HepG2 (cell line): Measurements from ENCODE around the gene TICAM2.

ENCODE experiments used
- CTCF ChIP-seq: sonication (generic); formaldehyde crosslinking; IDR thresholded peaks from 2 replicates; pipeline ENCODE4 v1.5.0; 2020; ENCODE audit warnings: mild to moderate bottlenecking, missing genetic modification reagents, moderate library complexity
- EP300 ChIP-seq, 3 experiments: sonication (generic) in 1 of 3; formaldehyde crosslinking in 1 of 3; IDR thresholded peaks; 2 replicates each; pipeline versions ENCODE4 v1.5.1 to v1.6.1; 2011 to 2020; ENCODE audit warnings: low read depth in 2 of 3, low read length in 2 of 3, borderline replicate concordance in 1 of 3, improper control_type of control experiment in 1 of 3, mild to moderate bottlenecking in 1 of 3, missing genetic modification reagents in 1 of 3, moderate library complexity in 1 of 3
- HCFC1 ChIP-seq: fragments of 150-350 bp; IDR thresholded peaks from 2 replicates; pipeline ENCODE4 v1.6.1; 2014; ENCODE audit warnings: low read depth, low read length
- HOMEZ ChIP-seq: IDR thresholded peaks from 2 replicates; pipeline ENCODE4 v1.6.1; 2016; ENCODE audit warnings: low read depth
- MAFF ChIP-seq: IDR thresholded peaks from 2 replicates; pipeline ENCODE4 v1.6.1; 2011; ENCODE audit warnings: low read depth, low read length, improper control_type of control experiment
- PLRG1 ChIP-seq: fragments of 450-650 bp; conservative IDR thresholded peaks from 2 replicates; pipeline ENCODE4 v1.6.1; 2016
- RFX5 ChIP-seq: IDR thresholded peaks from 2 replicates; pipeline ENCODE4 v1.6.1; 2011; ENCODE audit warnings: low read depth, low read length, improper control_type of control experiment
- YY1 ChIP-seq: IDR thresholded peaks from 2 replicates; pipeline ENCODE4 v1.6.1; 2011; ENCODE audit warnings: low read length, low read depth, moderate library complexity, mild to moderate bottlenecking; ENCODE audit not compliant: insufficient read depth, insufficient replicate concordance
- ZNF274 ChIP-seq: sonication (generic); formaldehyde crosslinking; IDR thresholded peaks from 2 replicates; pipeline ENCODE4 v1.5.1; 2020; ENCODE audit warnings: mild to moderate bottlenecking, missing genetic modification reagents
- ZNF33A ChIP-seq: sonication (generic); formaldehyde crosslinking; IDR thresholded peaks from 2 replicates; pipeline ENCODE4 v1.5.1; 2020; ENCODE audit warnings: missing genetic modification reagents, mild to moderate bottlenecking, moderate library complexity, borderline replicate concordance
- ZNF780A ChIP-seq: sonication (generic); formaldehyde crosslinking; IDR thresholded peaks from 2 replicates; pipeline ENCODE4 v1.8.0; 2022; ENCODE audit warnings: mild to moderate bottlenecking, missing genetic modification reagents, moderate library complexity

GRCh38 chr5:115553082-115553481 is 49.2 kb downstream of the TICAM2 start:
- no peak for TF ChIP-seq ZNF274 (CRISPR knock-in tag)
- no peak for TF ChIP-seq EP300 (IDR thresholded peaks at IDR 0.05; ENCODE audit: low read depth in 2 of 2, low read length in 2 of 2)
- TF ChIP-seq EP300 (CRISPR knock-in tag; IDR thresholded peaks at IDR 0.05; ENCODE audit: borderline replicate concordance), result no peak
- TF ChIP-seq HOMEZ (CRISPR knock-in tag), result no peak
- TF ChIP-seq ZNF780A (CRISPR knock-in tag), result no peak
- TF ChIP-seq YY1, result no peak
- TF ChIP-seq HCFC1, result no peak
- TF ChIP-seq RFX5, result no peak
- TF ChIP-seq CTCF (CRISPR knock-in tag), result no peak
- TF ChIP-seq ZNF33A (CRISPR knock-in tag), result no peak
- peak; percentile 68 for TF ChIP-seq MAFF
- TF ChIP-seq PLRG1, result no peak
